HG03064 (cell line): Measurements from ENCODE around the gene INSM2.

Source experiments
- ATAC-seq: cut with Tn5 transposase; IDR thresholded peaks from one replicate; pipeline ENCODE4 v1.9.1; 2021; ENCODE audit warnings: low read depth; ENCODE audit not compliant: unreplicated experiment

INSM2 gene

GRCh38 chr14:35533357-35534207 lies at the start of gene INSM2:
TSS of gene INSM2 (plus strand) at chr14:35534164. CDS start at chr14:35534253, 89 bp downstream.
- ATAC-seq, result peak; percentile 67

GRCh38 chr14:35492569-35493014 lies 41.4 kb upstream of the INSM2 start:
- no peak for ATAC-seq

- no peak for ATAC-seq
Observed at GRCh38 chr14:35495278-35495677, 38.7 kb upstream of the INSM2 start.

GRCh38 chr14:35499180-35499579 lies 34.8 kb upstream of the INSM2 start:
- no peak for ATAC-seq

GRCh38 chr14:35503646-35504045 lies 30.3 kb upstream of the INSM2 start:
- ATAC-seq, result no peak

- ATAC-seq, result no peak
Observed at GRCh38 chr14:35504260-35504659, 29.7 kb upstream of the INSM2 start.

GRCh38 chr14:35506461-35506860 lies 27.5 kb upstream of the INSM2 start:
- ATAC-seq, result no peak

GRCh38 chr14:35506927-35507326 lies 27.0 kb upstream of the INSM2 start:
- ATAC-seq, result no peak

- no peak for ATAC-seq
Observed at GRCh38 chr14:35509846-35510245, 24.1 kb upstream of the INSM2 start.

- no peak for ATAC-seq
Observed at GRCh38 chr14:35512765-35513164, 21.2 kb upstream of the INSM2 start.

- no peak for ATAC-seq
Observed at GRCh38 chr14:35515916-35516315, 18.0 kb upstream of the INSM2 start.

GRCh38 chr14:35519986-35520385 lies 14.0 kb upstream of the INSM2 start:
- ATAC-seq, result no peak

- no peak for ATAC-seq
Observed at GRCh38 chr14:35525695-35526094, 8.3 kb upstream of the INSM2 start.

- no peak for ATAC-seq
Observed at GRCh38 chr14:35526962-35527361, 7.0 kb upstream of the INSM2 start.

- no peak for ATAC-seq
Observed at GRCh38 chr14:35531960-35532747, 1.8 kb upstream of the INSM2 start.

GRCh38 chr14:35532783-35533356 lies 1.1 kb upstream of the INSM2 start:
- ATAC-seq, result no peak

- ATAC-seq, result peak; percentile 9
Observed at GRCh38 chr14:35534208-35534872, 376 bp downstream of the INSM2 start.

GRCh38 chr14:35534873-35535482 lies 1.0 kb downstream of the INSM2 start:
- peak; percentile 63 for ATAC-seq

- no peak for ATAC-seq
Observed at GRCh38 chr14:35535483-35536112, 1.6 kb downstream of the INSM2 start.

GRCh38 chr14:35539969-35540368 lies 6.0 kb downstream of the INSM2 start:
- ATAC-seq, result no peak
